IPS-20b (cell line): ENCODE results near the gene B3GAT1.
"Not testable (repeated sequence)": the region's sequence is repeated elsewhere in the genome, so short reads cannot be mapped to it uniquely, and the experiment has no call there.

Experiments
- H3K27ac ChIP-seq: one replicate; pipeline ENCODE4 v1.5.1; 2013; ENCODE audit warnings: low read length
- H3K27me3 ChIP-seq: 2 replicates; pipeline ENCODE4 v1.6.1; 2013; ENCODE audit warnings: mild to moderate bottlenecking, low read length, inconsistent platforms; ENCODE audit not compliant: insufficient read depth
- H3K36me3 ChIP-seq: 2 replicates; pipeline ENCODE4 v1.6.1; 2013; ENCODE audit warnings: low read depth, mild to moderate bottlenecking, inconsistent platforms, low read length, moderate library complexity; ENCODE audit not compliant: insufficient read depth
- H3K4me1 ChIP-seq: 2 replicates; pipeline ENCODE4 v1.6.1; 2013; ENCODE audit warnings: mild to moderate bottlenecking, control low read depth, inconsistent platforms, low read length, moderate library complexity; ENCODE audit not compliant: insufficient read depth
- H3K4me3 ChIP-seq: 2 replicates; pipeline ENCODE4 v1.5.1; 2013; ENCODE audit warnings: mild to moderate bottlenecking, low read length, inconsistent platforms
- H3K9ac ChIP-seq: 2 replicates; pipeline ENCODE4 v1.6.1; 2013; ENCODE audit warnings: low read depth, mild to moderate bottlenecking, inconsistent platforms, low read length, moderate library complexity
- H3K9me3 ChIP-seq: 2 replicates; pipeline ENCODE4 v1.6.1; 2013; ENCODE audit warnings: mild to moderate bottlenecking, low read depth, low read length, inconsistent platforms; ENCODE audit not compliant: insufficient read depth

Gene B3GAT1

DNA sequence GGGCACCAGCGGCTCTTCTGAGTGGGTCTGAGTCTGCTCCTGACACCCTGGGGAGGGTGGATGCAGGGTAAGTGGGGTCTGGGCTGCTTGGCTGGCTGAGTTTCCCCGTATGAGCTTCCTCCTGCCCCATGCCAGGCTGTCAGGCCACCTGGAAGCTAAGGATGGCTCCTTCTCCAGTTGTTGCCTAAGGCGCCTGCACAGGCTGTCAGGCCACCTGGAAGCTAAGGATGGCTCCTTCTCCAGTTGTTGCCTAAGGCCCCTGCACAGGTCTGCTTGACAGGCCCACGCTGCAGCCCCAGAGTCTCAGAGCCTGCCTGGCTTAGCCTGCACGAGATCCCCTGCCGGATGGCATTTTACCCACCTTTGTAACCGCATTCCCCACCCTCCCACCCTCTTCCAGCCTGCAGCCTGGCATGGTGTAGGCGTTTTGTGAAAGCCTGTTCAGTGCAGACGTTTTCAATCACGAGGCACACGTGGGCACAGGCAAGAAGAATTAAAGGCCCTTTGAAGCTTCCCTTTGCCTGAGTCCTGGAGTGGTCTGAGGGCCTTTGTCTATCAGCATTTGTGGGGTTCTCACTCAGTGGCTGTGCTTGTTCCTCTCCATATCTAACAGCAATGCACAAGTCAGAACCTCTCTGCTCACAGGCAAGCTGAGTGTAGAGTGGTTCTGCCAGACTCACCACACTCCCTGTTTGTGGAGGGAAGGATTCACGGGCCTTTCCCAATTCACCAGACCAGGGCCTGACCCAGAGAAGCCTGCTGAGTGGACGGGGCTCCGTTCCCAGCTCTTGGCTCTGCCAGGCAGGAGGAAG is 40.2 kb upstream of the B3GAT1 start:
- Histone ChIP-seq H3K9me3 (no peaks in the 10 kb centered on the region), H3K27ac (no peak overlapping the region), H3K4me1 (no peaks in the 10 kb centered on the region), H3K27me3 (0 out of 2 replicates have a peak, but pooled peaks cover 5% of the 10 kb centered on the region), H3K4me3 (no peak overlapping the region), H3K36me3 (no peaks in the 10 kb centered on the region), H3K9ac (no peak overlapping the region)

DNA sequence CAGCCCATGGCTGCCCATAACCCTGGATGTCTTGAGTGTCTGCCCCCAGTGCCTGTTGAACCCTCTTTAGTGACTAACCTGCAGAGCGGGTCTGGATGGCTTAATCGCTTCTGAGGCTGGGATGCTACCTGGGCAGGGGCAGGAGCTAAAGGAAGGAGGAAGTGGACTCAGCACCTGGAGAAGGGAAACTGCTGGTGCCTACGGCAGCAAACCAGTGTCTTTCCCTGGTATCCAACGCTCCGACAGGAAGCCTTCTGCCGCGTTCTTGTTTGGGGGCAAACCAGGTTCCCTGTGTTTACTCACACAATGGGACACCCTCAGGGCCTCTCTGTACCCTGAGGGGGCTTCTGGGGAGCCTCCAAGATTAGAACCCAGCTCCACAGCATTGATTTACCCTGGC is 38.1 kb upstream of the B3GAT1 start:
- Histone ChIP-seq H3K9ac (no peak overlapping the region), H3K9me3 (no peaks in the 10 kb centered on the region), H3K27me3 (0 out of 2 replicates have a peak, but pooled peaks cover 5% of the 10 kb centered on the region), H3K4me1 (no peaks in the 10 kb centered on the region), H3K36me3 (no peaks in the 10 kb centered on the region), H3K4me3 (no peak overlapping the region), H3K27ac (no peak overlapping the region)

- Histone ChIP-seq H3K9ac (no peak overlapping the region), H3K9me3 (no peaks in the 10 kb centered on the region), H3K27me3 (0 out of 2 replicates have a peak, but pooled peaks cover under 1% of the 10 kb centered on the region), H3K36me3 (no peaks in the 10 kb centered on the region), H3K4me3 (no peak overlapping the region), H3K4me1 (no peaks in the 10 kb centered on the region), H3K27ac (no peak overlapping the region)
Measured at GRCh38 chr11:134449713-134450112, 37.7 kb upstream of the B3GAT1 start.

GRCh38 chr11:134449051-134449450 is 37.0 kb upstream of the B3GAT1 start:
- Histone ChIP-seq H3K9ac (no peak overlapping the region), H3K27me3 (no peaks in the 10 kb centered on the region), H3K4me1 (no peaks in the 10 kb centered on the region), H3K4me3 (no peak overlapping the region), H3K36me3 (no peaks in the 10 kb centered on the region), H3K27ac (no peak overlapping the region), H3K9me3 (no peaks in the 10 kb centered on the region)

DNA sequence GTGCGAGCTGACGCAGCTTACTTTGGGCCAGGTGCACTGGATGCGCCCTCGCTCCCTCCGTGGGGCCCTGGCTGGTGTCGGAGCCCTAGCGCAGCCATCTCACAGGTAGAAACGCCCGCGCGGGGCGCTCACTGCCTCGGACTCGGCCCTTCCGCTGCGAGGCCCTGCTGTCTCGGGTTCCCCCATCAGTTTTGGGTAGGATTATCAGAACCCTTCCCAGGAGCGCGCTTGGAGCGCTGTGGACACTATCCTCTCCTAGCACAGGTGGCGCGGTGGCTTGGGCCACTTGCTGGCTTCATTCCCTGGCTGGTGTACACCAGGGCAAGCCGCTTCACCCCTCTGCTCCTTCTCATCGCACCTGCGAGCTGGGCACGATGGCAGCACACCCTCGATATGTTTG is 35.7 kb upstream of the B3GAT1 start:
- Histone ChIP-seq H3K9me3 (no peaks in the 10 kb centered on the region), H3K27ac (no peak overlapping the region), H3K9ac (no peak overlapping the region), H3K4me3 (no peak overlapping the region), H3K36me3 (no peaks in the 10 kb centered on the region), H3K4me1 (no peaks in the 10 kb centered on the region), H3K27me3 (no peaks in the 10 kb centered on the region)

- Histone ChIP-seq H3K27ac (no peak overlapping the region), H3K9me3 (no peaks in the 10 kb centered on the region), H3K27me3 (no peaks in the 10 kb centered on the region), H3K4me1 (no peaks in the 10 kb centered on the region), H3K9ac (no peak overlapping the region), H3K4me3 (no peak overlapping the region), H3K36me3 (no peaks in the 10 kb centered on the region)
Measured at GRCh38 chr11:134445601-134446325, 33.7 kb upstream of the B3GAT1 start.

DNA sequence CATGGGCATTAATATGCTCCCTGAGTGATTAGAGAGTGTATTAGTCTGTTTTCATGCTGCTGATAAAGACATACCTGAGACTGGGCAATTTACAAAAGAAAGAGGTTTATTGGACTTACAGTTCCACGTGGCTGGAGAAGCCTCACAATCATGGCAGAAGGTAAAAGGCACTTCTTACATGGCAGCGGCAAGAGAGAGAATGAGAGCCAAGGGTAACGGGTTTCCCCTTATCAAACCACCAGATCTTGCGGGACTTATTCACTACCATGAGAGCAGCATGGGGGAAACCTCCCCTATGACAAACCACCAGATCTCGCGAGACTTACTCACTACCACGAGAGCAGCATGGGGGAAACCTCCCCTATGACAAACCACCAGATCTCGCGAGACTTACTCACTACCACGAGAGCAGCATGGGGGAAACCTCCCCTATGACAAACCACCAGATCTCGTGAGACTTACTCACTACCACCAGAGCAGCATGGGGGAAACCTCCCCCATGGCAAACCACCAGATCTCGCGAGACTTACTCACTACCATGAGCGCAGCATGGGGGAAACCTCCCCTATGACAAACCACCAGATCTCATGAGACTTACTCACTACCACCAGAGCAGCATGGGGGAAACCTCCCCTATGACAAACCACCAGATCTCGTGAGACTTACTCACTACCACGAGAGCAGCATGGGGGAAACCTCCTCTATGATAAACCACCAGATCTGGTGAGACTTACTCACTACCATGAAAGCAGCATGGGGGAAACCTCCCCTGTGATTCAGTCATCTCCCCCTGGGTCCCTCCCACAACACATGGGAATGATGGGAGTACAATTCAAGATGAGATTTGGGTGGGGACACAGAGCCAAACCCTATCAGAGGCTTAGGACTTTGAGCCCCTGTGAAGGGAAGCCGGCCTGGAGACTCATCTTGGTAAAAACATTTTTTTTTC is 32.4 kb upstream of the B3GAT1 start:
- not testable (repeated sequence) for H3K27me3 ChIP-seq

DNA sequence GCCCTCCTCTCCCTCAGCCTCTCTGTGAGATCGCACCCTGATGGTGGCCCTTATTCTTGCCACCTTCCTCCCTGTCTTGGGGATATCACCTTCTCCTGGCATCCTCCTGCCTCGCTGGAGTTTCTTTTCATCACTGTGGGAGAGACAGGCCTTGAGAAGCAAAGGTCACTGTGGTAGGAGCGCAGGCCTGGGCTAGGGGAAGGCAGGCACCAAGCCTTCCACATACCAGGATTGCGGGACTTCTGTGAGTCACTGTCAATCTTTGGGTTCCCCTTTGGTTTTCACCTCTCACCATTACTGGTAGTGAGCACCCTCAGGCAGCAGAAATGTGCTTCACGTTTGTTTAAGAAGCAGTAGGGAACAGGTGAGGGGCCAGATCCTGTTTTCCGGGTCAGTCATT is 31.2 kb upstream of the B3GAT1 start:
- Histone ChIP-seq H3K36me3 (no peaks in the 10 kb centered on the region), H3K27me3 (no peaks in the 10 kb centered on the region), H3K4me1 (no peaks in the 10 kb centered on the region), H3K27ac (no peak overlapping the region), H3K9ac (no peak overlapping the region), H3K4me3 (no peak overlapping the region), H3K9me3 (no peaks in the 10 kb centered on the region)

More for the DNA sequence above, 32.4 kb upstream of the B3GAT1 start:
- H3K9ac ChIP-seq, H3K9me3 ChIP-seq, H3K4me1 ChIP-seq, H3K27ac ChIP-seq, H3K4me3 ChIP-seq, H3K36me3 ChIP-seq: not testable (repeated sequence)

- H3K4me3 ChIP-seq: no peak overlapping the region
- H3K4me1 ChIP-seq: no peaks in the 10 kb centered on the region
- H3K27me3 ChIP-seq: no peaks in the 10 kb centered on the region
- no peaks in the 10 kb centered on the region for H3K36me3 ChIP-seq
- no peak overlapping the region for H3K27ac ChIP-seq
- no peaks in the 10 kb centered on the region for H3K9me3 ChIP-seq
- no peak overlapping the region for H3K9ac ChIP-seq
Measured at GRCh38 chr11:134442246-134442645, 30.2 kb upstream of the B3GAT1 start.

DNA sequence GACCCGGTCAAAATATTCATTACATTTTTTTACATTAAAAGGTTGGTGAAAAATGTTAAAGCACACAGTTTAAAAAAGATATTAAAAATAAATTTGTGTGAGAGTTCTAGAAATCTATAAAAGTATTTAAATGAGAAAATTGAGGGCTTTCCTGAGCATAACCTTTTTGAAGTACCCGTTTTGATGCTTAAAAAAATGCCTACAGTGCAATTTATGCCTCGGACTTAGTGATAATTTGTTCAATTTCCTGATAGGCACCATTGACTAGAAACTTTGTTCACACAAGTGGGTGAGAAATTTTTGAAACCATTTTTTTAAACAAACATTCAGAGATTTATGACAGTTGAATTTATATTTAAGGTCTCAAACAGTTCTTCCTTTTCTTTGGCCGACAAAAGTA is 29.7 kb upstream of the B3GAT1 start:
- H3K27me3 ChIP-seq: no peaks in the 10 kb centered on the region
- no peak overlapping the region for H3K9ac ChIP-seq
- no peaks in the 10 kb centered on the region for H3K4me1 ChIP-seq
- no peak overlapping the region for H3K4me3 ChIP-seq
- no peak overlapping the region for H3K27ac ChIP-seq
- no peaks in the 10 kb centered on the region for H3K9me3 ChIP-seq
- no peaks in the 10 kb centered on the region for H3K36me3 ChIP-seq

DNA sequence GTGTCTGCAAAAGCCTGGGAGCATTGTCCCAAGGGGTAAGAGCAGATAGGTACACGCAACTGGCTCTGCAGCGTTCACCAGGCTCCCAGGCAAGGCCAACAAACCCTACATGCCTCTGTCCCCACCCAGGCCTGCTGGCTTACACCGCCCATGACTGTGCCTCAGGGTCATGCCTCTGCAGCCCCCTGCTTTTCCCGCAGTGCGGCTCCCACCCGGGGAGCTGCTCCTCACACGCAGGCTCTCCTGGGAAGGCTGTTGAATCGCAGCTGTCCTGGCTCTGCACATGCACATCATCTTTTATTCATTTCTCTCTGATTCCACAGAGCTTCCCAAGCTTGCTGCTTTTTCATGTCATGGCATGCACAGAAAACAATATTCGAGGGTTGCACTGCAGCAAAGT is 29.2 kb upstream of the B3GAT1 start:
- Histone ChIP-seq H3K4me1 (no peaks in the 10 kb centered on the region), H3K36me3 (no peaks in the 10 kb centered on the region), H3K9ac (no peak overlapping the region), H3K9me3 (no peaks in the 10 kb centered on the region), H3K27me3 (no peaks in the 10 kb centered on the region), H3K27ac (no peak overlapping the region), H3K4me3 (no peak overlapping the region)
